NCI-H187 (cell line): ENCODE measurements around the gene APOL4.
"Not testable (repeated sequence)": the region's sequence is repeated elsewhere in the genome, so short reads cannot be mapped to it uniquely, and the experiment has no call there.

ENCODE experiments used
- DNase-seq, 2 experiments: peaks; one replicate each; lab custom pipeline; 2025; lab: John Stamatoyannopoulos, UW

APOL4 gene

DNA sequence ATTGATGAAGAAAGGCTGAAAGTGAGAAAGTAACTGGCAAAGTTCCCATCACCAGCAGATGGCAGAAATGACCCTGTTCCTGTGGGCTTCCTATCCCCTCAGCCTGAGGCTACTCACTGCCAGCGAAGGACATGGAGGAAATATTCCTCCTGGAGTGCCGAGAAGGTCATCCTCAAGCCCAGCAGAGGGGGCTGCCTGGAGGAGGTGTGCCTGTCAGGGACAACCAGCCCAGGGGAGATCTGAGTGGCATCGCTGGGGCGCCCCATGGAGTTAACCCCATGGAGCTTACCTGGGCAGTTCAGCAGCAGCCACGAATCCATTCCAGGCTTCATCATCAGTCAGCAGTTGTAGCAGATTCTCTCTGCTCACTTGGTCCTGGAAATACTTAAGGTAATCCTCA, 29.4 kb upstream of the APOL4 start:
- not testable (repeated sequence) for DNase-seq

DNA sequence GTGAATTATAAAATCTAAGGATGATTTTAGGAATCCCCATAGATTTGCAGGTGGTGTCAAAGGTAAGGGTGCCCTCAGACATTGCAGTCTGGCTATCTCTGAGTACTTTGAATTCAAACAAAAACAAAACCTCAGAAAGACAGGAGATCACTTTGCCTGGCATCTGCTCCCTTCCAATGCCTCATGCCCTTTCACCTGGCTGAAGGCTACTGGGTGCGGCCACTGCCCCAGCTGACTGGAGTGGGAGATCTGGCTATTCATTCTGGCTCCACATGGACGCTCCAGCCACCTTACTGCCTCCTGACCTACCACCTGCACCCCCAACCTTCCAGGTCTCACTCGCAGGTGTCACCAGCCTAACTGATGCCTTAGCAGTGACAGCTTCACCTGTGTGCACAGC, 28.0 kb upstream of the APOL4 start:
- not testable (repeated sequence) for DNase-seq

DNA sequence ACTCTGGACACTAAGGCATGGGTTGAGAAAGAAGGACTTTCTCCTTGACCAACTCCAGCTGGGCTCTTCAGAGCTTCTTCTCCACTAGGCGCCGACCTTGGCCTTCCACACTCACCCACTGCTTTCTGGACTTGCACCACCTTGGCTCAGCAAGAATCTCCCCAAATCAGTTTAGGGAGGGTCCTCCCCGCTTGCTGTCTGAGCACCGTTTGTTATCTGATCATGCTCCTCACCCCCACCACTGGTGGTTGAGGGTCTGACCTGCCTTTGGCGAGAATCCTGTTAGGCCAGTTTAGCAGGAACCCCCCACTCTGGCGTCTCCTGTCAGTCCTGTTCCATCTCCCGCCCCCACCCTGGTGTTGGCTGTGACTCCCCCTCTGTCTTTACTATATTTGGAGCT, 27.3 kb upstream of the APOL4 start:
- DNase-seq: no peak

DNA sequence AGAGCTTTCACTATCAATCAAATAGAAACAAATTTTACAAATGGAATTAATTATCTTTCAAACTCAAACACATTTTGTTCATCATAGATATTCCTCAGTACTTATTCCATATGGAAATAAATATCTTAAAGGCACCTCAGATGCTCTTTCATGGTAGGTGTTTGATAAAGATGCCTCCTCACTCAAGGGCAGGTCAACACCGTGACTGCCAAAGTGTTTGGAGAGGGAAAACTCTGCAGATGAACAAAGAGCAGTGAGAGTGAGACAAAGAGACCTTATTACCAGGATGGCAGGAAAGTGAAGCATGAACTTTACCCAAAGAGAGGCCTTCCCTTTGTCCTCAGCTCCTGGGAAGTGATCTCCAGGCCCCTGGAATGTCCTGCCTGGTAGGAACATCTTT, 26.8 kb upstream of the APOL4 start:
- not testable (repeated sequence) for DNase-seq

DNA sequence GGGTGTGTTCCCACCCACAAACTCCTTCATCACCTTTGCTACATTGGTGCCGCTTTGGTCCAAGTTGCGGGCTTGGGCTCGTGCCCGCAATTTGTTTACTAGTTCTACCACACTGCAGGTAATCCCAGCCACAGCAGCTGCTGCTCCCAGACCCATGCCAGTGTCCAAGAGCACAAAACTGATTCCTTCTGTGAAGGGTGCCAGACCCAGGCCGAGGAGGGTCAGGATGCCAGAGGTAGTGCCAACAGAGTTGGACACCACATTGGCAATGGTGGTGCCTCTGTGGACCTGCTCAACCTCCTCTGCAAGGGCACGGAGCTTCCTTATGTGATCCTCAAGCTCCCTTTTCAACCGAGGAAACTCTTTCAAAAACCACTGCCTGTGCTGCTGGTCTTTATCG, 26.2 kb upstream of the APOL4 start:
- no peak for DNase-seq

DNA sequence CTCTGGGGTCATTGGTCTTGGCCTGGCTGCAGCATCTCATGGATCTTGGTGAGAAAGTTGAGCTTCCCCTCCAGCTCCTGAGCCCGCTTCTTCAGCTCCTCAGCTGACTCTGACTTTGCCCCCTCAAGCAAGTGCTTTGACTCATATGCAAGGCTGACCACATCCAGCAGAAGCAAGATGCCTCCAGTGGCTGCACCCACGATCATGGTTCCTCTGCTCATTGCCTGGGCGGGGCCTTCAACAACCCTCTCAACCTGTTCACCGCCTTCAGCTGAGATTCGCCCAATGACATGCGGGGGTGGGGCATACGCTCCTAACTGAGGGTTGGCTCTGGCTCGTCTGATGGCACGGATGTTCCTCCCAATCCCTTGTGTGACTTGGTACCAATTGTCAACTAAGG, 25.8 kb upstream of the APOL4 start:
- no peak for DNase-seq

DNA sequence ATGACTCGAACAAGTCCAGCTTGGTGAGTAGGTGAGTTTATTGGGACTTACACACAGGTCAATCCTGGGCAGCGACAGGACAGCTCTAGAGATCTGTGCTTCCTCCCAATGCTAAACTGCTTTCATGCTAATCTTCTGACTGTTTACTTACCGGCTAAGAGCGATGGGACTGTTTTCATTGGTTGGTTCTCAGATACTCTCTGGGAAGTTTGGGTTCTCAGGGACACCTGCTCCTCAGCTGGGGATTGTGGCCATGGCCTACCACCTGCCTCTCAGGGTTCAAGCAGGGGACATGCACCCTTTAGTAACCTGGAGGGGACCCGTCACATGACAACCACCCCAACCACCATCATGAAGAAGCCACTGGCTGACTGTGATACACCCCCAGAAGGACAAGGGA, 24.6 kb upstream of the APOL4 start:
- no peak for DNase-seq

DNA sequence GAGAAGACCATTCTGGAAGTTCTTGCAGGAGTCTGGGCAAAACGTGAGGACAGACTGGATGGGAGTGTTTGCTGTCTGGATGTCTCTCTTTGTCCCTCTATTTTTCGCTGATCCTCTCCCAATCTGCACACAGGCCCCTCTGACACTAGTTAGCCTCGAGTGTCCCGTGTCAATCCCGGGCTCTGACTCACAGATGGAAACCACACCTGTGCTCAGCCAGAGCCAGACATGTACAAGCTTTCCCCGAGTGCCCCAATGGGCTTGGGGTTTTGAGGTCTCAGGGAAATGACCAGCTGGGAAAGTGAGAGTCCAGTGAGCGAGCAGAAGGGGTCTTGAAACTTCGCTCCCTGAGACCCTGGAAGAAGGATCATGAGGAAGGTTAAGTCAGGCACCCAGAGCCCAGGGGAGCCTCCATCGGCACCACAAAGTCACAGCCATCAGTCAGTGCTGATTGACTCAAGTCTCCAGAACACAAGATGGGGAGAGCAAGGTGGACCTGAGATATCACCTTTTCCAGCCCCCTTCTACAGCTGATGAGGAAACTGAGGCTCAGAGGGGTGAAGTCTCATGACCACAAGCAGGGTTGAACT, 23.8 kb upstream of the APOL4 start:
- no peak for DNase-seq

DNA sequence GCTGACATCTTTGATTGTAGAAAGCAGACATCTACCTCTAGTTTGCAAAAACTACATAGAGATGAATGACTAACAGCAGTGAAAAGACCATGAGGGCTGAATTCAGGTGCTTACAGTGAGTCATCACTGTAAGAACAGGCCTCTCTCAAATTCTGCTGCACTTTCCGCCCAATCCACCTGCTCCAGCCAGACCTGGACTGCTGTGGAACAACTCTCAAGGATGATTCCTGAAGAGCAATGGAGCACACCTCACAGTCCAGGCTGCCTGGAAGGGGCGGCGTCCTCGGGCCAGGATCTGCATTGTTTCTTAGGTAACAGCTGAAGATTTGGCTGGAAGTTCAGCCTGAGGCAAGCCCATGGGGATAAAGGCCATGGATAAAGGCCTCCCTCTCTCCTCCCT, 22.6 kb upstream of the APOL4 start:
- no peak for DNase-seq

DNA sequence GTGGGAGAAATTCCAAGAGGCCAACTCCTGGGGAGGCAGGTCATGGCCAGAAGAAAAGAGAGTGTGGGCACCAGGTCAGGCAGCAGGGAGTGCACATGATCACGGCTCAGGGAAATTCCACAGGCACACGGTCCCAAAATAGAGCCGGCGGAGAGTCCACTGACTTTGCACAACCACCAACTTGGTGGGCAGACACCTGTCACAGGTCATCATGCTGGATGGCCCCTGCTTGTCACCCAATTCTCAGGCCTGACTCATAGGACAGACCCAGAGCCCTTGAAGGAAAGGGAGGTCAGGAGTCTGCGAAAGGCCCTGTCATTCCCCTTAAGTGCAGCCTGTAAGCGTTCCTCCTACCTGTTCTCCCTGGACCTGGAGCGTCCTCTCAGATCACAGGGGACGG, 21.9 kb upstream of the APOL4 start:
- no peak for DNase-seq

DNA sequence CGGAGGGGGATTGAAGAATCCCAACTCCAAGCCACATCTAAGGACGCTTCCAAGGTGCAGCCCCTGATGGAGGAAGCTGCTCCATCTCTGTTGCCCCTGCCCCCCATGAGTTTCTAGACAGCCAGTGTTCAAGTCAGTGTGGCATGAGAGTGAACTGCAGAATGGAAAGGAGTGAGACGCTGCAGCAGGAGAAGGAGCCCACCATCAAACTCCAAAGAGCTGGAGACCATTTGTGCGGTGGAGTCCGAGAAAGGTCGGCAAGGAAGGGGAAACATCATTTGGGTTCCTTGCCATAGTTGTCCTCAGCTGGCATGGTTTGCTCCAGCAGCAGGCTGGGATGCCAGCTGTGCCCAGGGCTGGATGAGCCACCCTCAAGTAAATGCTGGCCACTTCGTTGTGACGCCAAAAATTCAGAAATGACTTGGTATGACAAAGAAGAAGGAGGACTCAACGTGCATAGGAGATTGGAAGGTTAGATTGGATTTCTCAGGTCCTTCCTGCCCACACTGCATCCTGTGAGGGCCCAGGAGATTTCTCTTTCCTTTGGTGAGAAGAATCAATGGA, 21.4 kb upstream of the APOL4 start:
- DNase-seq: no peak

DNA sequence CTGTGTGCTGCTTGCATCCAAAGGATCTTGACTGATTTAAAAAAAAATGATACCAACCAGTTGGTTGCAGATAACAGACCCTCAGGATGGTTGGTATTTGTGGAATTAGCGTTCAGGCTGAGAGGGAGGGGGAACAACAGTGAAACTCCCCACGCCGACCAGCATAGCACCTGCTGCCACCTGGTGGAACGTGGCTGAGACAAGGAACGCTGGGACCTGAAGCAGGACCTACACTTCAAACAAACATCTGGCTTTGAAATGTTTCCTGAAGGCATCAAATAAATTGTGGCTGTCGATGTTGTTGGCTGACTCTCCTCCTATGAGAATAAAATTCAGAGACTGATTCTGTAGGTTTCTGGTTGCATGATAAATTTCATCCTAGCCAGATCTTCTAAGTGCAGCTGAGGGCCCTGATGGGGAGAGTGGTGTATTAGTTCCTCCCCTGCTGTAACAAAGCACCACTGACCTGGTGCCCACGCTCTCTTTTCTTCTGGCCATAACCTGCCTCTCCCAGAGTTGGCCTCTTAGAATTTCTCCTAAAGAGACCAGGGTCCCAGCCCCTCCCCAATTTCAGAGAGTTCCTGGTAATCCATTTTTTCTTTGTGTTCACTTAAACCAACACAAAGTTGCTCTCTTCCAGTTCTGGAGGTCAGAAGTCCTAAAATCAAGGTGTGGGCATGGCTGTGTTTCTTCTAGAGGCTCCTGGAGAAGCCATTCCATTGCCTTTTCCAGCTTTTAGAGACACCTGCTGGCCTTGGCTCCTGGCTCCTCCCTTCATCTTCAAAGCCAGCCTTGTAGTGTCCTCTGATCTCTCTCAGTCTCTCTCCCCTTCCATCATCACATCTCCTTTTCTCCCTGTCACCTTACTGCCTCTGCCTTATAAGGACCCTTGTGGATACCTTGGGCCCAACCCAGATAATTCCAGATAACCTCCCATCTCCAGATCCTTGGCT, 20.5 kb upstream of the APOL4 start:
- no peak for DNase-seq

DNA sequence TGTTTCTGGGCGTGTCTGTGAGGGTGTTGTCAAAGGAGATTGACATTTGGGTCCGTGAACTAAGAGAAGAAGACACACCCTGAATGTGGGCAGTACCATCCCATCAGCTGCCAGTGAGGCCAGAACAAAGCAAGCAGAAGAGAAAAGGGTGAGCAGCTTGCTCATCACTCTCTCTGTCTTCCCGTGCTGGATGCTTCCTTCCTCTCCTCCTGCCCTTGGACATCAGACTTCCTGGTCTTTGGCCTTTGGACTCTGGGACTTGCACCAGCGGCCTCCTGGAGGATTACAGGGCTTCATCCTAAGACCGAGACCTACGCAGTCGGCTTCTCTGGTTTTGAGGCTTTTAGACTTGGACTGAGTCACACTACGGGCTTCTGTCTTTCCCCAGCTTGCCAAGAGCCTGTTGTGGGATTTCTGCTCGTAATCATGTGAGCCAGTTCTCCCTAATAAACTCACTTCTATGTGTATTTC, 18.9 kb upstream of the APOL4 start:
- DNase-seq: no peak

DNA sequence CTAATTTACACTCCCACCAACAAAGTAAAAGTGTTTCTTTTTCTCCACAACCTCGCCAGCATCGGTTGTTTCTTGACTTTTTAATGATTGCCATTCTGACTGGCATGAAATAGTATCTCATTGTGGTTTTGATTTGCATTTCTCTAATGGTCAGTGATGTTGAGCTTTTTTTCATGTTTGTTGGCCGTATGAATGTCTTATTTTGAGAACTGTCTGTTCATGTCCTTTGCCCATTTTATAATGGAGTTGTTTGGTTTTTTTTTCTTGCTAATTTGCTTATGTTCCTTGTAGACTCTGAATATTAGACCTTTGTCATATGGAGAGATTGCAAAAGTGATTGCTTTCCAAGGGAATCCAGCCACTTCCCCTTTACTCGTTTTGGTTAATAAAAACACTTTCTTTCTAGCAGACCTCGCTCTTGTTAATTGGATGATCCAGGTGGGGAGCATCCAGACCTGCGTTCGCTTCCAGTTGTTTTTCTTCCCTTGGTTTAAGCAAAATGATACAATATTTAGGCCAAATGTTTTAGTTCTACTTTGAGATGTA, 17.1 kb upstream of the APOL4 start:
- DNase-seq: no peak

DNA sequence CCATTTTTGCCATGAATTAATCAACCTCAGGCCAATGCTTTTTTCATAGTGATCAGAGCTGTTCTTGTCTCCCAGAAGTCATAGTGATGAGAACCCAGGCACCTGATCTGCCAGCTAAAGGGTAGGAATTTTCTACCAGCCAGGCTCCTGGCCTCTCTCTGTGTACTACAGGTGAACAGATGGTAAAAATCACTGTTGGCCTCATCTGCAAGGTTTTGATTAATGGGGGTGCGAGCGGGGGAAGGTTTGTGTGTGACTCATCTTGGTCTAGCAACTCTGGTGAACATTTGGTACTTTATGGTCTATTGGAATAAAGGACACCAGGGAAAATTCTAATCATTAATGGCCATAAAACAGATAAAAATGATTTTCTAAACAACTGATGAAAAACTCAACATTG, 14.4 kb upstream of the APOL4 start:
- DNase-seq: no peak

DNA sequence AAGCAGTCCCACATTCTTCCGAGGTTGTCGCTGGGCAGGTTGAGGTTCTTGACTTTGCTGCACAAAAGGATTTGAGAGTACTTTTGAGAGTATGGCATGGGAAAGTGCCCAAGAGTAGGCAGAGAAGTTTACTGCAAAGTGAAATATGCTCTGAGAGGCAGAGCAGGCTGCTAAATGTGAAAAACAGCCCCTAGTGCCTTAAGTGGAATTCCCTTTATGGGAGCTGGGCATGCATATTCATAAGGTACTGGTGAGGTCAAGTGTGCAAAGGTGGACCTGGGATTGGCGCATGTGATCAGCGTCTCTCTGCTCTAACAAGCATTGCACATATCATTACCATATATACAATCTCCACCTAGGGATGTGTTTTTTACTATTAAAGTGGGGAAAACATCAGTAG, 12.0 kb upstream of the APOL4 start:
- DNase-seq: no peak

DNA sequence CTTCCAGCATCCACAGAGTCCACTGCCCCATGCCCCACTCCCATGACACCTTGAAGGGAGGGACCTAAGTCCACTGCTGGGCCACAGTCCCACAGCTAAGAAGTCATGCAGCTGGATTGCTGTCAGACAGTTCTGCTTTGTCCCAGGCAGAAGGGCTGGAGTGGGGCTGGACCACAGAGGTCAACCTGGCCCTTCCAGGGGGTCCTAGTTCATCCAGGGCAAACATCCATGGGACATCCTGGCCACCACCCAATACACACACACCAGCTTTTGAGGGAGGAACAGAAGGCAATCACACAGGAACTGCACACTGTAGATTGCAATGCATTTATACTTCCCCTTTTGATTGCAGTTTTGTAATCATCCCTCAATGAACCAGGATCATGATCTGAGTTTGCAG, 11.3 kb upstream of the APOL4 start:
- no peak for DNase-seq

DNA sequence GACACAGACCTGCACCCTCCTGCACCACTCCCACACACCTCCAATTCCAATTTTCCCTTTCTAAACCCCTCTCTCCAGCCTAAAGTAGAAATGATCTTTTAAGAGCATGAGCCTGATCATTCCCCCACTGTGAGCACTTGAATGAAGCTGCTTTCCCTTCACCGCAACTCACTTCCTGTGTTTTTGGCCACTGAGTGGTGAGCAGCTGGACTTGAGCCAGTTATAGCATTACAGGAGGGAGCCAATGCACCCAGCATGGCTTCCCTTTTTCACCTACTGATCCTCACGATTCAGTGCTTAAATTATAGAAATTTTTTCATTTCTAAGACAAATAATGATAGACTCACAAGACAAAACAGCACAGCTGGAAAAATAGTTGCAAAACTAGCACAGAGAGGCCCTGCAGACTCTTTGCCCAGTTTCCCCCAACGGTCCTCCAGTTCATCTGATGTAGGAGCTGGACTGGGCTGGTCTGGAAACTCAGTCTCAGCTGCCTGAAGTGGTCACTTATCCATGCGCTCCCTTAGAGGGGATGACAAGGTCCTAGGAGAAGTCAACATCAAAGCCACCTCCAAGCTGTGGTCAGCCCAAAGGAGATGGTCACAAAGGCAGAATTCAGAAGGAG, 9.7 kb upstream of the APOL4 start:
- no peak for DNase-seq

DNA sequence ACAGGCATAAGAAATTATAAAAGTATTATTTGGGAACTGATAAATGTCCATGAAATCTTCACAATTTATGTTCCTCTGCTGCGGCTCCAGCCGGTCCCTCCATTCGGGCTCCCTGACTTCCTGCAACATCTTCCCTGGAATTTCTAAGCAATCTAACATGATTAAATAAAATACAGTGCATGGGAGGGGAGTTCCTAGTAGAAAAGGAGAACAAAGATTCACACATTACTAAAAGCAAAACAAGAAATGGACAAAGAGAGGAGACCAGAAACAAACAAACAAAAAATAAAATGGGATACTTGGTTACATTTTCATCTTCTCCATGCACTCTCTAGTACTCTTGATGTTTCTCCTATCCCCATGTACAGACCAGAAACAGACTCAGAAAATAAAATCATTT, 8.6 kb upstream of the APOL4 start:
- DNase-seq: no peak

DNA sequence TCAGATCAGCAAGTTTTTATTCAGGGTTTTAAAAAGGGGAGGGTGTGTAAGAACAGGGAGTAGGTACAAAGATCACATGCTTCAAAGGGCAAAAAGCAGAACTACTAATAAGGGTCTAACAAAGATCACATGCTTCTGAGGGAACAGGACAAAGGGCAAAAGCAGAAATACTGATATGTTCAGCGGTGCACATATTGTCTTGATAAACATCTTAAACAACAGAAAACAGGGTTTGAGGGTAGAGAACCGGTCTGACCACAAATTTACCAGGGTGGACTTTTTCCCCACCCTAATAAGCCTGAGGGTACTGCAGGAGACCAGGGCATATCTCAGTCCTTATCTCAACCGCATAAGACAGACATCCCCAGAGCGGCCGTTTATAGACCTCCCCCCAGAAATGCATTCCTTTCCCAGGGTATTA, 7.9 kb upstream of the APOL4 start:
- not testable (repeated sequence) for DNase-seq

DNA sequence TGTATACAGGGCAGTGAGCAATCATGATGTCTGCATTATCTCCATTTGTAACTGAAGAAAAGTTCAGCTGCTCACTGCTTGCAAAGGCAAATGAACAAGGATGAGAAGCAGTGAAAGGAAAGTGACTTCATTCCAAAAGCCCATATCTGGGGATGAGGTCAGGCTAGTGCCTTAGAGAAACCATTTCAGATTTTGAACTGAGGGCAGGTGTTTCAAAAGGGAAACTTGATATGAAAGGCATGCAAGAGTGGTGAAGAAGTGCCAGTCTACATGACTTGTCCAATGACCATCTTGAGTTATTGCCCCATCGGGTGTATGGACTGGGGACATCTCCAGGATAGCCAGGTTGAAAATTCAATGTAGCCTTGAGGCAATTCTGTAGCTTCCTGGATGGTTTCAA, 7.3 kb upstream of the APOL4 start:
- DNase-seq: no peak

DNA sequence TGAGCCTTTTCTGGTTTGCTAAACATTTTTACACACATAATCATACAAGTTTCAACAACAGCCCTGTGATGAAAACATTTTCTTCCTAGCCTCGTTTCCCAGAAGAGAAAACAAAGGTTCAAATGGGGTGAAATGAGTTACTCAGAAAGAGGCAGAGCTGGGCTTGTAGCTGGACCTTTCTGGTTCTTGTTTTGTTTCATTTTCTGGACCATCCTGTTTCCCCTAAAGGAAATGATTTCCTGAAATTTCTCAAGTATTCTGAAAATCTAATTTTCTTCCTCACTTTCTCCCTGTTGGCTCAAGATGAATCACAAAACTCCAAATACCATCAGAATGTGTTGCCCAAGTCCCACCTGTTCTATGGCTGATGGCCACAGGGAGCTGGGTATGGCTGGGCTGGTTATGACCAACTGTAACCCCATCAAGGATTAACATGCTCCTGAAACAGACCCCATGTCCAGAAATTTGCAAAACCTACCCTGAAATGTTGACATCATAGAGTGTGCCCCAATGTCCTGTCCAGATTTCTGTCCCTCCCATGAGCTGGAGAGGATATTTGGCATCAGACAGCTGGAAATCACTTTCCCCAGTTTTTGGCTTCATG, 6.7 kb upstream of the APOL4 start:
- DNase-seq: no peak
